KMS-11 (cell line): ENCODE data around the gene STK32B.

ENCODE experiments used
- H2AFZ ChIP-seq: fragments of 200-600 bp; sonication (generic); 2 replicates; pipeline ENCODE4 v1.6.1; 2016; ENCODE audit warnings: antibody characterized with exemption, mixed run types, low read depth
- H3K27ac ChIP-seq: fragments of 200-600 bp; sonication (generic); 2 replicates; pipeline ENCODE4 v1.6.1; 2016; ENCODE audit warnings: mild to moderate bottlenecking, mixed run types
- H3K27me3 ChIP-seq: fragments of 200-600 bp; sonication (generic); 2 replicates; pipeline ENCODE4 v1.6.1; 2017; ENCODE audit warnings: mild to moderate bottlenecking, low read depth, mixed run types, moderate library complexity; ENCODE audit not compliant: insufficient read depth
- H3K36me3 ChIP-seq: fragments of 200-600 bp; sonication (generic); 2 replicates; pipeline ENCODE4 v1.6.1; 2017; ENCODE audit warnings: mild to moderate bottlenecking, mixed run types; ENCODE audit not compliant: insufficient read depth
- H3K4me1 ChIP-seq: fragments of 200-600 bp; sonication (generic); 2 replicates; pipeline ENCODE4 v1.6.1; 2016; ENCODE audit warnings: mild to moderate bottlenecking, low read depth, mixed run types; ENCODE audit not compliant: poor library complexity, severe bottlenecking
- H3K4me2 ChIP-seq: fragments of 200-600 bp; sonication (generic); 2 replicates; pipeline ENCODE4 v1.7.0; 2016; ENCODE audit warnings: mild to moderate bottlenecking, mixed run types
- H3K4me3 ChIP-seq: fragments of 200-600 bp; sonication (generic); IDR thresholded peaks from 2 replicates; pipeline ENCODE4 v1.6.1; 2017; ENCODE audit warnings: low read depth, low read length, mixed read lengths; ENCODE audit not compliant: insufficient read depth
- H3K79me2 ChIP-seq: fragments of 200-600 bp; sonication (generic); 2 replicates; pipeline ENCODE4 v1.6.1; 2016; ENCODE audit warnings: low read depth, mixed run types; ENCODE audit not compliant: insufficient read depth
- H3K9ac ChIP-seq: fragments of 200-600 bp; sonication (generic); 2 replicates; pipeline ENCODE4 v1.6.1; 2016; ENCODE audit warnings: mild to moderate bottlenecking, mixed run types
- H4K20me1 ChIP-seq: fragments of 200-600 bp; sonication (generic); 2 replicates; pipeline ENCODE4 v1.6.1; 2016; ENCODE audit warnings: mild to moderate bottlenecking, mixed run types; ENCODE audit not compliant: insufficient read depth
- TF ChIP-seq, protein P1 (sequence below): fragments of 200-600 bp; sonication (generic); conservative IDR thresholded peaks from 2 replicates; pipeline ENCODE4 v1.6.1; 2017; ENCODE audit warnings: low read depth, mild to moderate bottlenecking, antibody characterized with exemption, low read length, moderate library complexity, mixed read lengths

Gene STK32B

DNA sequence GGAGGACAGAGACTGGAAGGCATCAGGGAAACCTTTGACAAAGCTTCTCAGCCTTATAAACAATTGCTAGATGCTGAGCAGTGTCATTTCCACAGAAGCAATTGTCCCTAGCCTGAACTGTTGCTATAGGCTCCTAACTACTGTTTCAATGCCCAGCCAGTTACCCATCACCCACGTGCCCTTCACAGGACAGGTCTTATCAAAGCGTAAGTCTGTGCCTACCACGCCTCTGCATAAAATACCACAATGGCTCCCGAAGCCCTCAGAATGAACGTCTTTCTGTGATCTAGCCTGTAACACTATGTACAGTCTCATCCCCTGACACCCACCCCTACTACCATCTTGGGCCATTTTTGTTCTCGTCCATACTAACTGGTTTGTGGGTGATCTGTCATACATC is 134.3 kb downstream of the STK32B start:
- no peaks in the 10 kb centered on the region for H3K4me1 ChIP-seq
- no peak overlapping the region for H3K4me3 ChIP-seq
- H2AFZ ChIP-seq, result no peak overlapping the region
- H3K79me2 ChIP-seq, result no peaks in the 10 kb centered on the region
- H3K27me3 ChIP-seq, result no peaks in the 10 kb centered on the region
- TF ChIP-seq, protein P1, sequence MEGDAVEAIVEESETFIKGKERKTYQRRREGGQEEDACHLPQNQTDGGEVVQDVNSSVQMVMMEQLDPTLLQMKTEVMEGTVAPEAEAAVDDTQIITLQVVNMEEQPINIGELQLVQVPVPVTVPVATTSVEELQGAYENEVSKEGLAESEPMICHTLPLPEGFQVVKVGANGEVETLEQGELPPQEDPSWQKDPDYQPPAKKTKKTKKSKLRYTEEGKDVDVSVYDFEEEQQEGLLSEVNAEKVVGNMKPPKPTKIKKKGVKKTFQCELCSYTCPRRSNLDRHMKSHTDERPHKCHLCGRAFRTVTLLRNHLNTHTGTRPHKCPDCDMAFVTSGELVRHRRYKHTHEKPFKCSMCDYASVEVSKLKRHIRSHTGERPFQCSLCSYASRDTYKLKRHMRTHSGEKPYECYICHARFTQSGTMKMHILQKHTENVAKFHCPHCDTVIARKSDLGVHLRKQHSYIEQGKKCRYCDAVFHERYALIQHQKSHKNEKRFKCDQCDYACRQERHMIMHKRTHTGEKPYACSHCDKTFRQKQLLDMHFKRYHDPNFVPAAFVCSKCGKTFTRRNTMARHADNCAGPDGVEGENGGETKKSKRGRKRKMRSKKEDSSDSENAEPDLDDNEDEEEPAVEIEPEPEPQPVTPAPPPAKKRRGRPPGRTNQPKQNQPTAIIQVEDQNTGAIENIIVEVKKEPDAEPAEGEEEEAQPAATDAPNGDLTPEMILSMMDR, result no peak
- H3K4me2 ChIP-seq, result no peak overlapping the region
- no peaks in the 10 kb centered on the region for H3K36me3 ChIP-seq
- H3K9ac ChIP-seq, result no peak overlapping the region
- no peak overlapping the region for H3K27ac ChIP-seq
- no peaks in the 10 kb centered on the region for H4K20me1 ChIP-seq

DNA sequence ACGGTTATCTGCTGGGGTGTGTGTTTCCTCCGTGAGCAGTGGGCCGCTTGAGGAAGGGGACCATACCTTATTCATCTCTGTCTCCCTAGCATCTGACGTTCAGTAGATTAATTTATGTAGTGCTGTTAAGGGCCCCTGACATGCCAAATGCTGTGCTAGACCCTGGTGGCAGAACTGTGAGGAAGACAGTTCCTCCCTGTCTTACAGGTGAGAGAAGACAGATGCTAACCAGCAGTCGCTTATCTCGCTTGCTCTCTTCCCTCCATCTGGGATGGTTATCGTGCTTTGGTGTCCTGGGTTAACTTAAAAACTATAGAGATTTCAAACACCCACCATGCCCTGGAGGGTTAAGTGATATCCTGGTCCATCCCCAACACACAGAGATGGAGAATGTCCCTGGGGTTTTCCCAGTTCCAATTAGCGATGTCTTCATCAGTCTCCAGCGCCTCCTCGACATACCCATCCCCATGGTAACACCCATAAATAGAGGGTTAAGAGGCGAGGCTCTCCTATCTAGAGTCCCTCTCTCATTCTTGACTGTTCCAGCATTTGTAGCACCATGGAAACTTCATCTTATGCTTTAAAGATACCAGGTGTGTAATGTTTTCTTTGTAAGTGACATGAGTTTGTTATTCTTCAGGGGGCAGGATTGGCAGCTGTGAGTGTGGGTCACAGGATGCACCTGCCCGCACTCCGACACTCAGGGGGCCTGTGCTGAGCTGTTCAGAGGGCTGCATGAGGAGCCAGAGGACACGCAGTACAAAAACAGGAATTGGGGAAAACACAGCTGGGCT is 135.2 kb downstream of the STK32B start:
- no peak overlapping the region for H3K9ac ChIP-seq

DNA sequence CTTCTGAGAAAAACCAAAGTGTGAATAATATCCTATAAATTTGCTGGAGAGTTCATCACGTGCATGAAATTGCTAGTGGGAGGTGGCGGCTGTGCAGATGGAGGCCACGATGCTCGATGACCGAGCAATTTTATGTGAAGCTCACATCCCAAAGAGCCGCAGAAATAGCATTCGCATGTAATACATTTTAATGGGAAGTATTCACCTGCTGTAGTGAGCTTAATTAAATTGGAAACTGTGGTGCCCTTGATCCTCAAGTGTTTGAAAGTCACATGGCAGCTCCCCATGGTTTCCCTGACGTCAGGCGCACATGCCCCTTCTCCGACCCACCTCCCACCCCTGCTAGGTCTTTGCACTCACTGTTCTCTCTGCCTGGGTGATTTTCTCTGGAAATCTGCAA is 136.8 kb downstream of the STK32B start:
- Histone ChIP-seq H3K4me2 (no peak overlapping the region), H3K4me1 (no peaks in the 10 kb centered on the region)

More for the DNA sequence above, 135.2 kb downstream of the STK32B start:
- TF ChIP-seq, protein P1, result no peak
- H3K27me3 ChIP-seq, result no peaks in the 10 kb centered on the region
- H3K36me3 ChIP-seq, result no peaks in the 10 kb centered on the region
- H4K20me1 ChIP-seq, result no peaks in the 10 kb centered on the region
- no peaks in the 10 kb centered on the region for H3K79me2 ChIP-seq
- H3K27ac ChIP-seq, result no peak overlapping the region
- H3K4me1 ChIP-seq, result no peaks in the 10 kb centered on the region
- H2AFZ ChIP-seq, result no peak overlapping the region
- H3K4me3 ChIP-seq, result no peak overlapping the region
- H3K4me2 ChIP-seq, result no peak overlapping the region

DNA sequence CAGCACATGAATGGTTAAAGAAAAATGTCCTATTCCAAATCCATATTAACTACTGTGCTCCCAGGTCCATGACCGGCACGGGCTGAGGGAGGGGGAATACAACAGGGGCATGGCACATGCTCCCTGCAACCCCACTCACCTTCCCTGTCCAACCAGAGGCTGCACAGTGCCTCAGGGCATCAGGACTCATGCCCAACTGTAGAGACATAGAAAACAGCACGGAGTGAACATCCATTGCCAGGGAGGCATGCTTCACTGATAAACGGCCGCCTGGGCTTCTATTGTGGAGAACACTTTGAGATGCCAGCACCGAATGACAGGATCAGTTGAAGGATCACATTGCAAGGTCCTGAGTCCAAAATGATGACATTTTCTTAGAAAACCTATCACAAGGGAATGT is 140.6 kb downstream of the STK32B start:
- Histone ChIP-seq H3K4me1 (no peaks in the 10 kb centered on the region), H3K9ac (no peak overlapping the region), H3K4me3 (no peak overlapping the region), H3K27me3 (no peaks in the 10 kb centered on the region), H3K4me2 (no peak overlapping the region), H4K20me1 (no peaks in the 10 kb centered on the region), H2AFZ (no peak overlapping the region), H3K79me2 (no peaks in the 10 kb centered on the region), H3K36me3 (no peaks in the 10 kb centered on the region), H3K27ac (no peak overlapping the region)
- TF ChIP-seq, protein P1, result no peak

More for the DNA sequence above, 136.8 kb downstream of the STK32B start:
- H3K27me3 ChIP-seq, result no peaks in the 10 kb centered on the region
- no peak overlapping the region for H3K27ac ChIP-seq
- TF ChIP-seq, protein P1, result no peak
- no peak overlapping the region for H3K4me3 ChIP-seq
- no peak overlapping the region for H3K9ac ChIP-seq
- no peaks in the 10 kb centered on the region for H3K79me2 ChIP-seq
- H2AFZ ChIP-seq, result no peak overlapping the region
- no peaks in the 10 kb centered on the region for H3K36me3 ChIP-seq
- H4K20me1 ChIP-seq, result no peaks in the 10 kb centered on the region
